Calu3 (cell line): ENCODE results near the gene NDUFC2. TPM values are rescaled to one million over a fixed set of nuclear protein-coding genes. Genes with fewer than 3 reads are reported as not detected.
A peak's percentile ranks its signal among the peaks of the same experiment; 100 is the strongest.
"Not testable (repeated sequence)": the region's sequence is repeated elsewhere in the genome, so short reads cannot be mapped to it uniquely, and the experiment has no call there.

Experiments used
- BruUV-seq: library from RNA; stranded (reverse); fragments of 400-500 nt; replicated peaks from 2 replicates; lab custom pipeline; 2021; lab: Mats Ljungman, UMichigan
- CTCF ChIA-PET: fragments of 300-600 bp; sonication (Branson Sonifier 250); formaldehyde crosslinking; loops from one replicate; lab custom pipeline; 2022; ENCODE audit warnings: antibody characterized with exemption; lab: Charles Lee
- DNase-seq: peaks from one replicate; pipeline ENCODE4 v3.0.0; 2022
- H3K27ac Mint-ChIP-seq: one replicate; pipeline ENCODE4 v1.8.0; 2022; ENCODE audit warnings: mixed read lengths; ENCODE audit not compliant: unreplicated experiment
- H3K27me3 Mint-ChIP-seq: one replicate; pipeline ENCODE4 v1.8.0; 2022; ENCODE audit warnings: mixed read lengths; ENCODE audit not compliant: unreplicated experiment
- H3K36me3 Mint-ChIP-seq: one replicate; pipeline ENCODE4 v1.8.0; 2022; ENCODE audit warnings: mild to moderate bottlenecking, moderate library complexity, mixed read lengths; ENCODE audit not compliant: insufficient read depth, unreplicated experiment
- H3K4me1 Mint-ChIP-seq: one replicate; pipeline ENCODE4 v1.8.0; 2022; ENCODE audit warnings: mild to moderate bottlenecking, low read depth, mixed read lengths; ENCODE audit not compliant: unreplicated experiment
- H3K4me3 Mint-ChIP-seq: one replicate; pipeline ENCODE4 v1.8.0; 2022; ENCODE audit warnings: mild to moderate bottlenecking, low read depth, moderate library complexity, mixed read lengths; ENCODE audit not compliant: unreplicated experiment
- H3K9me3 Mint-ChIP-seq: one replicate; pipeline ENCODE4 v1.8.0; 2022; ENCODE audit warnings: low read depth, mixed read lengths; ENCODE audit not compliant: unreplicated experiment
- intact Hi-C: fragments of 100-400 bp; cut with micrococcal nuclease; formaldehyde crosslinking; loops from one replicate; pipeline ENCODE4 v1.10.0; 2022; ENCODE audit not compliant: unreplicated experiment
- total RNA-seq: library from RNA; stranded (reverse); gene quantifications from 2 replicates; pipeline ENCODE4 v1.2.3, GENCODE V29; 2022
- TF ChIP-seq, protein P1 (sequence below): fragments of 200-600 bp; IDR thresholded peaks from one replicate; pipeline ENCODE4 v1.8.0; 2022; ENCODE audit warnings: antibody characterized with exemption; ENCODE audit not compliant: unreplicated experiment

Gene NDUFC2
- total RNA-seq, 1 experiment from 2014 or later: 343 TPM

DNA sequence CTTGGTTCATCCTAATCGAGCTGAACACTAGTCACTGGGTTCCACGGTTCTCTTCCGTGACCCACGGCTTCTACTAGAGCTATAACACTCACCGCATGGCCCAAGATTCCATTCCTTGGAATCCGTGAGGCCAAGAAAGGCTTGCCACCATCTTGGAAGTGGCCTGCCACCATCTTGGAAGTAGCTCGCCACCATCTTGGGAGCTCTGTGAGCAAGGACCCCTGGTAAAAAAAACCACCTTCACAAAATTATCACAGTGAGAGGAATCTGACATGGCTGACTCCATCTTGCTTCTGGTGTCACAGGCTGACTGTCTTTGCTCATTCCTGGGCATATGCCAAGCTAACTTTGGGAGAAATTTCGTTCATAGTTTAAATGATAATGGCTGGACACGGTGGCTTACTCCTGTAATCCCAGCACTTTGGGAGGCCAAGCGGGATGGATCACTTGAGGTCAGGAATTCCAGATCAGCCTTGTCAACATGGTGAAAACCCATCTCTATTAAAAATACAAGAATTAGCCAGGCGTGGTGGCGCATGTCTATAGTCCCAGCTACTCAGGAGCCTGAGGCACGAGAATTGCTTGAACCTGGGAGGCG lies 37.7 kb downstream of the NDUFC2 start:
- peaks cover 63% of the 10 kb centered on the region for H3K4me1 Mint-ChIP-seq
- H3K27ac Mint-ChIP-seq: peak overlapping the region; percentile 33
- no peaks in the 10 kb centered on the region for H3K9me3 Mint-ChIP-seq
- no peak overlapping the region for H3K4me3 Mint-ChIP-seq
- CTCF ChIA-PET: no interaction called here
- H3K27me3 Mint-ChIP-seq: no peaks in the 10 kb centered on the region
- TF ChIP-seq, protein P1, sequence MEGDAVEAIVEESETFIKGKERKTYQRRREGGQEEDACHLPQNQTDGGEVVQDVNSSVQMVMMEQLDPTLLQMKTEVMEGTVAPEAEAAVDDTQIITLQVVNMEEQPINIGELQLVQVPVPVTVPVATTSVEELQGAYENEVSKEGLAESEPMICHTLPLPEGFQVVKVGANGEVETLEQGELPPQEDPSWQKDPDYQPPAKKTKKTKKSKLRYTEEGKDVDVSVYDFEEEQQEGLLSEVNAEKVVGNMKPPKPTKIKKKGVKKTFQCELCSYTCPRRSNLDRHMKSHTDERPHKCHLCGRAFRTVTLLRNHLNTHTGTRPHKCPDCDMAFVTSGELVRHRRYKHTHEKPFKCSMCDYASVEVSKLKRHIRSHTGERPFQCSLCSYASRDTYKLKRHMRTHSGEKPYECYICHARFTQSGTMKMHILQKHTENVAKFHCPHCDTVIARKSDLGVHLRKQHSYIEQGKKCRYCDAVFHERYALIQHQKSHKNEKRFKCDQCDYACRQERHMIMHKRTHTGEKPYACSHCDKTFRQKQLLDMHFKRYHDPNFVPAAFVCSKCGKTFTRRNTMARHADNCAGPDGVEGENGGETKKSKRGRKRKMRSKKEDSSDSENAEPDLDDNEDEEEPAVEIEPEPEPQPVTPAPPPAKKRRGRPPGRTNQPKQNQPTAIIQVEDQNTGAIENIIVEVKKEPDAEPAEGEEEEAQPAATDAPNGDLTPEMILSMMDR: no peak
- no TSS peak for BruUV-seq
- DNase-seq: no peak
- peaks cover 27% of the 10 kb centered on the region for H3K36me3 Mint-ChIP-seq
- intact Hi-C loops: loop anchor here (10.0 kb wide), 1 partner anchor 47 kb away; the partner anchor contains the start of gene INTS4

DNA sequence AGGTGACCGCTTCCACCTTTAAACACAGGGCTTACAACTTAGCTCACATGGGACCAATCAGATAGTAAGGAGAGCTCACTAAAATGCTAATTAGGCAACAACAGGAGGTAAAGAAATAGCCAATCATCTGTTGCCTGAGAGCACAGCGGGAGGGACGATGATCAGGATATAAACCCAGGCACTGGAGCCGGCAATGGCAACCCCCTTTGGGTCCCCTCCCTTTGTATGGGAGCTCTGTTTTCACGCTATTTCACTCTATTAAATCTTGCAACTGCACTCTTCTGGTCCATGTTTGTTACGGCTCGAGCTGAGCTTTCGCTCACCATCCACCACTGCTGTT lies 38.3 kb downstream of the NDUFC2 start:
- DNase-seq, H3K4me3 Mint-ChIP-seq, H3K27me3 Mint-ChIP-seq, BruUV-seq, H3K9me3 Mint-ChIP-seq: not testable (repeated sequence)
- Mint-ChIP-seq H3K36me3 (peaks cover 27% of the 10 kb centered on the region), H3K4me1 (peaks cover 64% of the 10 kb centered on the region), H3K27ac (peak overlapping the region; percentile 33)
- intact Hi-C loops: loop anchor here (10.0 kb wide), 1 partner anchor 47 kb away; the partner anchor contains the start of gene INTS4
- CTCF ChIA-PET: interaction anchor here (2.0 kb wide), 1 partner anchor 47 kb away, joined by 9 read pairs; the partner anchor contains the start of gene INTS4

DNA sequence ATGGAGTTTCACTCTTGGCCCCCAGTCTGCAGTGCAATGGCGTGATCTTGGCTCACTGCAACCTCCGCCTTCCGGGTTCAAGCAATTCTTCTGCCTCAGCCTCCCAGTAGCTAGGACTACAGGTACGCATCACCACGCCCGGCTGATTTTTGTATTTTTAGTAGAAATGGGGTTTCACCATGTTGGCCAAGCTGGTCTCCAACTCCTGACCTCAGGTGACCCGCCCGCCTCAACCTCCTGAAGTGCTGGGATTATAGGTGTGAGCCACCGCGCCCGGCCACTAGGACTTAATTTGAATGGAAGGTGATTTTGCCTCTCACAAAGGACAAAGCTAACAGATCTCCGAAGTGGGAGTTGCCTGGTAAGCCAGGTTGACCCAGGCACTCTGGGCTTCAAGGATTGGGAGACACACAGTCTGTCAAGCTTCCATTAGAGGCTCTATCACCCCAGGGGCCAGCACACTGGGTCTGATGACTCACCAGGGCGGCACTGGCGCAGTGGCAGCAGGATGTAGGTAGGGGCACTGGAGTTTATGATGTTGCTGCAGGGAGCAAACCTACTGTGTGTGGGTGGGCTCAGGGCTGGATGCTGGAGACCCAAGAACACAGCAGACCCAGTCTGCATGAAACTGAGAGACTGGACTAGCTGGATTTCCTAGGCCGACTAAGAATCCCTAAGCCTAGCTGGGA lies 38.8 kb downstream of the NDUFC2 start:
- Mint-ChIP-seq H3K27me3 (no peaks in the 10 kb centered on the region), H3K36me3 (peaks cover 22% of the 10 kb centered on the region), H3K4me3 (peak overlapping the region; percentile 53), H3K27ac (peak overlapping the region; percentile 93), H3K4me1 (peaks cover 61% of the 10 kb centered on the region), H3K9me3 (no peaks in the 10 kb centered on the region)
- TF ChIP-seq, protein P1: no peak
- CTCF ChIA-PET: interaction anchor here (2.0 kb wide), 1 partner anchor 46 kb away, joined by 9 read pairs; the partner anchor contains the start of gene INTS4
- BruUV-seq: no TSS peak
- intact Hi-C loops: loop anchor here (10.0 kb wide), 1 partner anchor 46 kb away; the partner anchor contains the start of gene INTS4
- DNase-seq: peak; percentile 28

DNA sequence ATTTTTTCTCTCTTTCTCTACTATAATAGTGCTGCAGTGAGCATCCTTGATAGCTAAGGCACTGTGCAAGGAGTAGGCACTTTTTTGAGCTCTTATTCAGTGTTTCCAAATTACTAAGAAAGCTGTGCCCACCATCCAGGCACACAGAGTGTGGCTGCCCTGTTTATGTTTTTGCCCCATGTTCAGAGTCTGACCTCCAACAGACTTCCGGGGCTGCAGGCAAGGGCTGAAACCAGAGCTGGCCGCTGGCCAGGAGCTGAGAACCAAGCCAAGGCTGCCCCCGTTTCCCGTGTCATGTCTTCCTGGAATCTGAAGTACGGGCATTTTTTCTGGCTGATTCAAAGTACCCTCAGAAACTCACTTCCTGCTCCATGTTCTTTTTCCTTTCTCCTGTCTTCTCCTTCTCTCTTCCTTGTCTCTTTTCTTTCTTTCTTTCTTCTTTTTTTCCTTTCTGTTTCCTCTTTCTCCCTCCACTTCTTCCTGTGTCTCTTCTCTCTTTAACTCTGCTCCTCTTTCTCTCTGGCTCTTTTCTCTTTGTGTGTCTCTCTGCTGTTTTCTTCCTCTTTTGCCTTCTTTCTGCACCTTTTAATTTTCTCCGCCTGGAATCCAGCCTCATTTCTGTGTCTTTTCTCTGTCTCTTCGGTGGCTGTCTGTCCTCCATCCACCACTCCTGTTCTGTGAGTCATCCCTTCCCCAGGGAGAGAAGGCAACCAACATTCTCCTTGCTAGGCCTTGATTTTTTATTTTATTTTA lies 39.6 kb downstream of the NDUFC2 start:
- intact Hi-C loops: loop anchor here (10.0 kb wide), 1 partner anchor 45 kb away; the partner anchor contains the start of gene INTS4
- Mint-ChIP-seq H3K27ac (peak overlapping the region; percentile 93), H3K4me1 (peaks cover 57% of the 10 kb centered on the region), H3K9me3 (no peaks in the 10 kb centered on the region), H3K4me3 (peak overlapping the region; percentile 53), H3K36me3 (peaks cover 19% of the 10 kb centered on the region), H3K27me3 (no peaks in the 10 kb centered on the region)
- peak; percentile 79 for DNase-seq
- TF ChIP-seq, protein P1: no peak
- CTCF ChIA-PET: interaction anchor here (0.8 to 2.0 kb wide), 2 partner anchors 9 to 45 kb away, joined by 5 to 9 read pairs; partner anchors contain the start of gene INTS4
- BruUV-seq: no TSS peak
